Cardiac muscle cell (in vitro differentiated cells and primary cell): ENCODE results near the gene RERE. TPM values are rescaled to one million over a fixed set of nuclear protein-coding genes. Genes with fewer than 3 reads are reported as not detected.

Experiments
- DNase-seq, 2 donors: peaks; one replicate each; pipeline versions ENCODE4 v3.0.0 to v3.0.0-alpha.2; 2010 to 2017; ENCODE audit warnings: low read depth in 1 of 2, low spot score in 1 of 2
- H3K27ac ChIP-seq: fragments of 200-600 bp; sonication (generic); 2 replicates; pipeline ENCODE4 v1.5.1; 2016
- H3K27me3 ChIP-seq: fragments of 200-600 bp; sonication (generic); 2 replicates; pipeline ENCODE4 v1.6.0; 2016; ENCODE audit warnings: control low read depth
- H3K36me3 ChIP-seq: fragments of 200-600 bp; sonication (generic); 2 replicates; pipeline ENCODE4 v1.5.1; 2016; ENCODE audit warnings: control low read depth
- H3K4me1 ChIP-seq: fragments of 200-600 bp; sonication (generic); 2 replicates; pipeline ENCODE4 v1.8.1; 2017; ENCODE audit warnings: low read depth, mild to moderate bottlenecking, mixed run types
- H3K4me3 ChIP-seq: fragments of 200-600 bp; sonication (generic); 2 replicates; pipeline ENCODE4 v1.5.1; 2016; ENCODE audit warnings: mild to moderate bottlenecking
- H3K9me3 ChIP-seq: fragments of 200-600 bp; sonication (generic); 2 replicates; pipeline ENCODE4 v1.5.1; 2017; ENCODE audit warnings: low read depth, mild to moderate bottlenecking, control low read depth
- CTCF ChIP-seq: IDR thresholded peaks from 2 replicates; pipeline ENCODE4 v1.5.1; 2012; ENCODE audit warnings: low read depth, mild to moderate bottlenecking, low read length
- polyA plus RNA-seq: library from polyadenylated mRNA; unstranded; fragments of >200 nt; fragmentation: Nextera tagmentation; extraction: Ambion mirVana; gene quantifications from 2 replicates; pipeline ENCODE4 v1.2.1, GENCODE V29; 2016
- total RNA-seq: library from RNA; depleted of rRNA; stranded (reverse); fragments of >200 nt; gene quantifications from 2 replicates; pipeline ENCODE4 v1.2.3, GENCODE V29; 2016

The RERE gene
- total and polyA plus RNA-seq, 2 experiments from 2014 or later, result 72.5 to 81.0 TPM

DNA sequence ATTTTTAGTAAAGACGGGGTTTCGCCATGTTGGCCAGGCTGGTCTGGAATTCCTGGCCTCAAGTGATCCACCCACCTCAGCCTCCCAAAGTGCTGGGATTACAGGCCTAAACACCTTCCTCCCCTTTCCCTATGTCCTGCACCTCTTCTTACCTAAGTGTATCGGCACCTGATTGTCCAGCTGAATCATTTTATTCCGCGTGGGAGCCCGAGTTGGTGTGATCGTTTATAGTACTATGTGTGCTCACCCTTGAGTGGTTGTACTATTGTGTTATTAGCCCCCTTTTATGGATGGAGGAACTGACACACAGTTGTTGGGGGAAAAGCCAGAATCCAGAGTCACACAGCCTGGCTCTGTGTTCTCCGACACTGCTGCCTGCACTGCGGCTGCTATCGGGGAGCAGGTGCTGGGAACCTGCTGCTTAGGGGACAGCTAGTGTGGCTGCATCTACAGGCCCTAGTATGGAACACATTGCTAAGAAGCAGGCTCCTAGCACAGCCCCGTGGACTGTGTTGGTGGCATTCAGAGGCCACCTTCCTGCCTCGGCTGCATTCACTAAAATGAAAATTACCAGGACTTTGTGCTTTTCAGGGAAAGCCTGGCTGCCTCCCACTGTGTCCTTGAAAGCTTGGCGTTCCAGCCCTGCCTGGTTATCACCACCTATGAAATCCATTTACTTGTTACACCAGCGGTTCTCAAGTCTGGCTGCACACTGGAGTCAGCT is 39.4 kb upstream of the RERE start:
- peaks cover 19% of the 10 kb centered on the region for H3K4me1 ChIP-seq
- DNase-seq, result no peak
- TF ChIP-seq CTCF, result no peak
- peak overlapping the region; percentile 91 for H3K27ac ChIP-seq
- peaks cover 41% of the 10 kb centered on the region for H3K36me3 ChIP-seq
- no peaks in the 10 kb centered on the region for H3K9me3 ChIP-seq
- no peak overlapping the region for H3K4me3 ChIP-seq
- no peaks in the 10 kb centered on the region for H3K27me3 ChIP-seq

DNA sequence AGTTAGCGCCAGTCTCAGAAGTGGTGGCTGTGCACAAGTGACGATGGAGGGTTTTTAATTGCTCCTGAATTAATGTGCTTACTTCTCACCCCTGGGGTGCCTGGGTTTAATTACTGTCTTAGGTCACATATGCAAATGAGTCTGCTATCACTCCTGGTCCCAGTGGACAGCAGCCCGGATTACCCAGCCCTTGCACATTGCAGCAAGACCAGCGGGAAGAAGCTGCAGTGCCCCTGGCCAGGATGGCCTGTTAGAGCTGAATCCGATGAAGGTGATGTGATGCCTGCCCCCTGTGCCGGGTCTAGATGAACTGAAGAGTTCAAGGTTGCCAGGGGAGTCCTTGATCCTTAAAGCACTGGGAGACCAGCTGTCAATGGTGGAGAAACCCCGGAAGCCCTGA is 36.8 kb upstream of the RERE start:
- H3K9me3 ChIP-seq, result no peaks in the 10 kb centered on the region
- no peak for TF ChIP-seq CTCF
- no peak for DNase-seq

GRCh38 chr1:8851060-8851459 is 33.6 kb upstream of the RERE start:
- no peaks in the 10 kb centered on the region for H3K4me1 ChIP-seq
- H3K9me3 ChIP-seq, result no peaks in the 10 kb centered on the region
- no peaks in the 10 kb centered on the region for H3K36me3 ChIP-seq
- no peak for TF ChIP-seq CTCF
- no peak overlapping the region for H3K27ac ChIP-seq
- no peak for DNase-seq
- H3K4me3 ChIP-seq, result no peak overlapping the region
- no peaks in the 10 kb centered on the region for H3K27me3 ChIP-seq

More for the DNA sequence above, 36.8 kb upstream of the RERE start:
- Histone ChIP-seq H3K4me3 (no peak overlapping the region), H3K36me3 (peaks cover 19% of the 10 kb centered on the region), H3K27me3 (no peaks in the 10 kb centered on the region), H3K27ac (peak overlapping the region; percentile 62), H3K4me1 (peaks cover 11% of the 10 kb centered on the region)

GRCh38 chr1:8848663-8849386 is 31.4 kb upstream of the RERE start:
- Histone ChIP-seq H3K27ac (no peak overlapping the region), H3K9me3 (no peaks in the 10 kb centered on the region), H3K4me3 (no peak overlapping the region), H3K36me3 (no peaks in the 10 kb centered on the region), H3K4me1 (peaks cover 7% of the 10 kb centered on the region), H3K27me3 (no peaks in the 10 kb centered on the region)
- DNase-seq, result peak; percentile 96 to 97
- peak; percentile 94 for TF ChIP-seq CTCF

GRCh38 chr1:8847990-8848389 is 30.6 kb upstream of the RERE start:
- no peak overlapping the region for H3K27ac ChIP-seq
- no peak overlapping the region for H3K4me3 ChIP-seq
- DNase-seq, result no peak
- H3K36me3 ChIP-seq, result no peaks in the 10 kb centered on the region
- peaks cover 7% of the 10 kb centered on the region for H3K4me1 ChIP-seq
- no peak for TF ChIP-seq CTCF
- no peaks in the 10 kb centered on the region for H3K27me3 ChIP-seq
- no peaks in the 10 kb centered on the region for H3K9me3 ChIP-seq
